HepG2 (cell line): ENCODE data around the gene TBX15. TPM values are rescaled to one million over a fixed set of nuclear protein-coding genes. Genes with fewer than 3 reads are reported as not detected.
A peak's percentile ranks its signal among the peaks of the same experiment; 100 is the strongest.

Source experiments
- AHR ChIP-seq: IDR thresholded peaks from 2 replicates; pipeline ENCODE4 v1.6.1; 2018; ENCODE audit warnings: missing genetic modification reagents, missing compliant biosample characterization
- ARID2 ChIP-seq: sonication (generic); formaldehyde crosslinking; IDR thresholded peaks from 2 replicates; pipeline ENCODE4 v1.8.1; 2022; ENCODE audit warnings: mild to moderate bottlenecking, missing genetic modification reagents, borderline replicate concordance
- GZF1 ChIP-seq: sonication (generic); formaldehyde crosslinking; IDR thresholded peaks from 2 replicates; pipeline ENCODE4 v1.5.1; 2020; ENCODE audit warnings: mild to moderate bottlenecking, missing genetic modification reagents
- IRF1 ChIP-seq: sonication (generic); formaldehyde crosslinking; IDR thresholded peaks from 2 replicates; pipeline ENCODE4 v1.4.0; 2020; ENCODE audit warnings: low read depth, mild to moderate bottlenecking, missing genetic modification reagents
- MED1 ChIP-seq: sonication (generic); formaldehyde crosslinking; IDR thresholded peaks from 2 replicates; pipeline ENCODE4 v1.4.0; 2020; ENCODE audit warnings: missing genetic modification reagents
- PAWR ChIP-seq: sonication (generic); formaldehyde crosslinking; IDR thresholded peaks from 2 replicates; pipeline ENCODE4 v1.4.0; 2020; ENCODE audit warnings: missing genetic modification reagents, mild to moderate bottlenecking, borderline replicate concordance
- SP140L ChIP-seq: sonication (generic); formaldehyde crosslinking; IDR thresholded peaks from 2 replicates; pipeline ENCODE4 v1.4.0; 2020; ENCODE audit warnings: missing genetic modification reagents, borderline replicate concordance
- ZNF274 ChIP-seq: sonication (generic); formaldehyde crosslinking; IDR thresholded peaks from 2 replicates; pipeline ENCODE4 v1.5.1; 2020; ENCODE audit warnings: mild to moderate bottlenecking, missing genetic modification reagents
- ZNF768 ChIP-seq: sonication (generic); formaldehyde crosslinking; IDR thresholded peaks from 2 replicates; pipeline ENCODE4 v1.4.0; 2020; ENCODE audit warnings: missing genetic modification reagents
- ZUFSP ChIP-seq: sonication (generic); formaldehyde crosslinking; IDR thresholded peaks from 2 replicates; pipeline ENCODE4 v1.9.0; 2021; ENCODE audit warnings: missing genetic modification reagents, mild to moderate bottlenecking, borderline replicate concordance
- polyA plus RNA-seq, 8 experiments: library from polyadenylated mRNA; depleted of rRNA in 3 of 8; stranded (reverse) in 7 of 8; unstranded in 1 of 8; fragments of >200 nt; fragmentation: Illumina TruSeq in 4 of 8; extraction: Trizol in 4 of 8; gene quantifications; 2 replicates each; pipeline versions ENCODE4 v1.2.1 to v1.2.3, GENCODE V29; 2011 to 2016; ENCODE audit warnings: low read depth in 4 of 8, missing spikeins in 1 of 8, mixed read lengths in 1 of 8; ENCODE audit not compliant: insufficient read depth in 1 of 8
- total RNA-seq, 5 experiments: library from RNA; depleted of rRNA; stranded (reverse); fragments of >200 nt; fragmentation: Illumina TruSeq; extraction: Trizol; gene quantifications; 2 replicates each; pipeline ENCODE4 v1.2.3, GENCODE V29; 2016; ENCODE audit warnings: low read depth in 1 of 5
- TF ChIP-seq, protein P1 (sequence below), 2 experiments: fragments of 450-650 bp in 1 of 2; sonication (generic) in 1 of 2; formaldehyde crosslinking in 1 of 2; IDR thresholded peaks; 2 replicates each; pipeline versions ENCODE4 v1.6.1 to v1.8.0; 2016 to 2022; ENCODE audit warnings: antibody characterized with exemption in 1 of 2, mild to moderate bottlenecking in 1 of 2, missing genetic modification reagents in 1 of 2
- TF ChIP-seq, protein P2 (sequence below): conservative IDR thresholded peaks from 2 replicates; pipeline ENCODE4 v1.6.1; 2018; ENCODE audit warnings: missing genetic modification reagents
- TF ChIP-seq, protein P3 (sequence below): IDR thresholded peaks from 2 replicates; pipeline ENCODE4 v1.6.1; 2016; ENCODE audit warnings: control low read depth

Gene TBX15
- total and polyA plus RNA-seq, 2 of the 13 experiments (the other 11 are each of a cell fraction or from before 2014, with no cell fraction given), result 0.42 to 1.9 TPM

- TF ChIP-seq, protein P1, sequence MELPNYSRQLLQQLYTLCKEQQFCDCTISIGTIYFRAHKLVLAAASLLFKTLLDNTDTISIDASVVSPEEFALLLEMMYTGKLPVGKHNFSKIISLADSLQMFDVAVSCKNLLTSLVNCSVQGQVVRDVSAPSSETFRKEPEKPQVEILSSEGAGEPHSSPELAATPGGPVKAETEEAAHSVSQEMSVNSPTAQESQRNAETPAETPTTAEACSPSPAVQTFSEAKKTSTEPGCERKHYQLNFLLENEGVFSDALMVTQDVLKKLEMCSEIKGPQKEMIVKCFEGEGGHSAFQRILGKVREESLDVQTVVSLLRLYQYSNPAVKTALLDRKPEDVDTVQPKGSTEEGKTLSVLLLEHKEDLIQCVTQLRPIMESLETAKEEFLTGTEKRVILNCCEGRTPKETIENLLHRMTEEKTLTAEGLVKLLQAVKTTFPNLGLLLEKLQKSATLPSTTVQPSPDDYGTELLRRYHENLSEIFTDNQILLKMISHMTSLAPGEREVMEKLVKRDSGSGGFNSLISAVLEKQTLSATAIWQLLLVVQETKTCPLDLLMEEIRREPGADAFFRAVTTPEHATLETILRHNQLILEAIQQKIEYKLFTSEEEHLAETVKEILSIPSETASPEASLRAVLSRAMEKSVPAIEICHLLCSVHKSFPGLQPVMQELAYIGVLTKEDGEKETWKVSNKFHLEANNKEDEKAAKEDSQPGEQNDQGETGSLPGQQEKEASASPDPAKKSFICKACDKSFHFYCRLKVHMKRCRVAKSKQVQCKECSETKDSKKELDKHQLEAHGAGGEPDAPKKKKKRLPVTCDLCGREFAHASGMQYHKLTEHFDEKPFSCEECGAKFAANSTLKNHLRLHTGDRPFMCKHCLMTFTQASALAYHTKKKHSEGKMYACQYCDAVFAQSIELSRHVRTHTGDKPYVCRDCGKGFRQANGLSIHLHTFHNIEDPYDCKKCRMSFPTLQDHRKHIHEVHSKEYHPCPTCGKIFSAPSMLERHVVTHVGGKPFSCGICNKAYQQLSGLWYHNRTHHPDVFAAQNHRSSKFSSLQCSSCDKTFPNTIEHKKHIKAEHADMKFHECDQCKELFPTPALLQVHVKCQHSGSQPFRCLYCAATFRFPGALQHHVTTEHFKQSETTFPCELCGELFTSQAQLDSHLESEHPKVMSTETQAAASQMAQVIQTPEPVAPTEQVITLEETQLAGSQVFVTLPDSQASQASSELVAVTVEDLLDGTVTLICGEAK (IDR thresholded peaks at IDR 0.05), result no peak
- TF ChIP-seq, protein P1 (CRISPR knock-in tag; IDR thresholded peaks at IDR 0.05), result peak; percentile 75; the same call in 1 of the 2 replicates
- TF ChIP-seq SP140L (CRISPR knock-in tag) (no peak), GZF1 (no peak), AHR (no peak), ZUFSP (CRISPR knock-in tag) (no peak), MED1 (CRISPR knock-in tag) (peak; percentile 99), ARID2 (CRISPR knock-in tag) (no peak), ZNF274 (no peak), ZNF768 (CRISPR knock-in tag) (no peak), IRF1 (CRISPR knock-in tag) (no peak), PAWR (CRISPR knock-in tag) (no peak)
- TF ChIP-seq, protein P2, sequence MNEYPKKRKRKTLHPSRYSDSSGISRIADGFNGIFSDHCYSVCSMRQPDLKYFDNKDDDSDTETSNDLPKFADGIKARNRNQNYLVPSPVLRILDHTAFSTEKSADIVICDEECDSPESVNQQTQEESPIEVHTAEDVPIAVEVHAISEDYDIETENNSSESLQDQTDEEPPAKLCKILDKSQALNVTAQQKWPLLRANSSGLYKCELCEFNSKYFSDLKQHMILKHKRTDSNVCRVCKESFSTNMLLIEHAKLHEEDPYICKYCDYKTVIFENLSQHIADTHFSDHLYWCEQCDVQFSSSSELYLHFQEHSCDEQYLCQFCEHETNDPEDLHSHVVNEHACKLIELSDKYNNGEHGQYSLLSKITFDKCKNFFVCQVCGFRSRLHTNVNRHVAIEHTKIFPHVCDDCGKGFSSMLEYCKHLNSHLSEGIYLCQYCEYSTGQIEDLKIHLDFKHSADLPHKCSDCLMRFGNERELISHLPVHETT (CRISPR knock-in tag), result peak; percentile 72
- TF ChIP-seq, protein P3, sequence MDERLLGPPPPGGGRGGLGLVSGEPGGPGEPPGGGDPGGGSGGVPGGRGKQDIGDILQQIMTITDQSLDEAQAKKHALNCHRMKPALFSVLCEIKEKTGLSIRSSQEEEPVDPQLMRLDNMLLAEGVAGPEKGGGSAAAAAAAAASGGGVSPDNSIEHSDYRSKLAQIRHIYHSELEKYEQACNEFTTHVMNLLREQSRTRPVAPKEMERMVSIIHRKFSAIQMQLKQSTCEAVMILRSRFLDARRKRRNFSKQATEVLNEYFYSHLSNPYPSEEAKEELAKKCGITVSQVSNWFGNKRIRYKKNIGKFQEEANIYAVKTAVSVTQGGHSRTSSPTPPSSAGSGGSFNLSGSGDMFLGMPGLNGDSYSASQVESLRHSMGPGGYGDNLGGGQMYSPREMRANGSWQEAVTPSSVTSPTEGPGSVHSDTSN, result 0 out of 2 replicates have a peak, but pooled peaks have one; percentile 10
Observed at GRCh38 chr1:118963456-118964430, 24.4 kb downstream of the TBX15 start (continued).
